NT2/D1 (cell line): ENCODE measurements around the gene PIK3R1.

Experiments used
- DNase-seq: peaks from one replicate; pipeline ENCODE4 v3.0.0-alpha.2; 2011; ENCODE audit warnings: low read depth, low spot score
- H3K27me3 ChIP-seq: 2 replicates; pipeline ENCODE4 v1.6.0; 2011; ENCODE audit warnings: mild to moderate bottlenecking; ENCODE audit not compliant: insufficient read length, insufficient read depth
- H3K36me3 ChIP-seq: 2 replicates; pipeline ENCODE4 v1.6.1; 2011; ENCODE audit warnings: mild to moderate bottlenecking, low read length, mixed read lengths; ENCODE audit not compliant: insufficient read depth, insufficient read length
- H3K4me1 ChIP-seq: 2 replicates; pipeline ENCODE4 v1.5.1; 2011; ENCODE audit not compliant: insufficient read depth, insufficient read length
- H3K4me3 ChIP-seq: 2 replicates; pipeline ENCODE4 v1.5.1; 2011; ENCODE audit warnings: low read depth; ENCODE audit not compliant: insufficient read length
- H3K9ac ChIP-seq: 2 replicates; pipeline ENCODE4 v1.6.0; 2011; ENCODE audit warnings: low read depth; ENCODE audit not compliant: insufficient read length
- H3K9me3 ChIP-seq: 2 replicates; pipeline ENCODE4 v1.5.1; 2011; ENCODE audit warnings: mild to moderate bottlenecking, low read length; ENCODE audit not compliant: insufficient read depth
- SUZ12 ChIP-seq: IDR thresholded peaks from 2 replicates; pipeline ENCODE4 v1.6.1; 2011; ENCODE audit not compliant: insufficient read length, insufficient read depth; ENCODE audit errors: extremely low read depth
- YY1 ChIP-seq: IDR thresholded peaks from 2 replicates; pipeline ENCODE4 v1.6.1; 2011; ENCODE audit not compliant: insufficient read length, insufficient read depth
- ZNF274 ChIP-seq: IDR thresholded peaks from 2 replicates; pipeline ENCODE4 v1.6.1; 2011; ENCODE audit warnings: mild to moderate bottlenecking, low read depth, low read length

PIK3R1 gene

GRCh38 chr5:68285851-68286611 is 70.5 kb downstream of the PIK3R1 start:
- DNase-seq = no peak
- TF ChIP-seq SUZ12 (no peak), ZNF274 (no peak), YY1 (no peak)
- Histone ChIP-seq H3K27me3 (no peaks in the 10 kb centered on the region), H3K36me3 (peaks cover 17% of the 10 kb centered on the region), H3K4me3 (no peak overlapping the region), H3K4me1 (no peaks in the 10 kb centered on the region), H3K9me3 (no peaks in the 10 kb centered on the region), H3K9ac (no peak overlapping the region)

- Histone ChIP-seq H3K36me3 (peaks cover 13% of the 10 kb centered on the region), H3K9me3 (no peaks in the 10 kb centered on the region), H3K4me1 (no peaks in the 10 kb centered on the region), H3K27me3 (no peaks in the 10 kb centered on the region), H3K4me3 (no peak overlapping the region), H3K9ac (no peak overlapping the region)
- TF ChIP-seq YY1 = no peak
- no peak for TF ChIP-seq ZNF274
- no peak for TF ChIP-seq SUZ12
- no peak for DNase-seq
Observed at GRCh38 chr5:68286612-68286912, 71.0 kb downstream of the PIK3R1 start.

GRCh38 chr5:68287631-68287975 is 72.0 kb downstream of the PIK3R1 start:
- peaks cover 8% of the 10 kb centered on the region for H3K36me3 ChIP-seq
- TF ChIP-seq YY1 (no peak), SUZ12 (no peak), ZNF274 (no peak)
- H3K9me3 ChIP-seq = no peaks in the 10 kb centered on the region
- H3K4me3 ChIP-seq = peak overlapping the region; percentile 49
- H3K4me1 ChIP-seq = no peaks in the 10 kb centered on the region
- H3K9ac ChIP-seq = peak overlapping the region; percentile 58
- H3K27me3 ChIP-seq = no peaks in the 10 kb centered on the region
- no peak for DNase-seq

GRCh38 chr5:68287976-68288706 is 72.6 kb downstream of the PIK3R1 start:
- H3K4me3 ChIP-seq = peak overlapping the region; percentile 49
- H3K4me1 ChIP-seq = no peaks in the 10 kb centered on the region

GRCh38 chr5:68288707-68289134 is 73.2 kb downstream of the PIK3R1 start:
- H3K9ac ChIP-seq = peak overlapping the region; percentile 64
- no peaks in the 10 kb centered on the region for H3K27me3 ChIP-seq
- no peak for DNase-seq
- no peaks in the 10 kb centered on the region for H3K9me3 ChIP-seq
- peaks cover 9% of the 10 kb centered on the region for H3K36me3 ChIP-seq
- H3K4me1 ChIP-seq = no peaks in the 10 kb centered on the region
- peak overlapping the region; percentile 49 for H3K4me3 ChIP-seq
- TF ChIP-seq ZNF274 (no peak), YY1 (no peak), SUZ12 (no peak)

More at GRCh38 chr5:68287976-68288706, 72.6 kb downstream of the PIK3R1 start:
- peak overlapping the region; percentile 64 for H3K9ac ChIP-seq
- TF ChIP-seq ZNF274 (no peak), SUZ12 (no peak), YY1 (no peak)
- H3K27me3 ChIP-seq = no peaks in the 10 kb centered on the region
- no peak for DNase-seq
- H3K9me3 ChIP-seq = no peaks in the 10 kb centered on the region
- peaks cover 8% of the 10 kb centered on the region for H3K36me3 ChIP-seq

- DNase-seq = no peak
- H3K27me3 ChIP-seq = no peaks in the 10 kb centered on the region
- no peak overlapping the region for H3K9ac ChIP-seq
- H3K4me1 ChIP-seq = no peaks in the 10 kb centered on the region
- TF ChIP-seq YY1 = no peak
- no peak for TF ChIP-seq ZNF274
- TF ChIP-seq SUZ12 = no peak
- no peaks in the 10 kb centered on the region for H3K9me3 ChIP-seq
- H3K4me3 ChIP-seq = no peak overlapping the region
- peaks cover 13% of the 10 kb centered on the region for H3K36me3 ChIP-seq
Observed at GRCh38 chr5:68289498-68289897, 73.9 kb downstream of the PIK3R1 start.

GRCh38 chr5:68290260-68290674 is 74.7 kb downstream of the PIK3R1 start:
- Histone ChIP-seq H3K27me3 (no peaks in the 10 kb centered on the region), H3K4me1 (no peaks in the 10 kb centered on the region), H3K9ac (no peak overlapping the region), H3K9me3 (no peaks in the 10 kb centered on the region), H3K36me3 (peaks cover 18% of the 10 kb centered on the region), H3K4me3 (no peak overlapping the region)
- DNase-seq = no peak
- no peak for TF ChIP-seq ZNF274
- no peak for TF ChIP-seq SUZ12
- no peak for TF ChIP-seq YY1
